Measurements from ENCODE around the gene AK8. TPM values are rescaled to one million over a fixed set of nuclear protein-coding genes. Genes with fewer than 3 reads are reported as not detected.

The AK8 gene
- polyA plus RNA-seq, 1 of the 3 experiments (the other 2 are of a cell fraction): 0.77 TPM

DNA sequence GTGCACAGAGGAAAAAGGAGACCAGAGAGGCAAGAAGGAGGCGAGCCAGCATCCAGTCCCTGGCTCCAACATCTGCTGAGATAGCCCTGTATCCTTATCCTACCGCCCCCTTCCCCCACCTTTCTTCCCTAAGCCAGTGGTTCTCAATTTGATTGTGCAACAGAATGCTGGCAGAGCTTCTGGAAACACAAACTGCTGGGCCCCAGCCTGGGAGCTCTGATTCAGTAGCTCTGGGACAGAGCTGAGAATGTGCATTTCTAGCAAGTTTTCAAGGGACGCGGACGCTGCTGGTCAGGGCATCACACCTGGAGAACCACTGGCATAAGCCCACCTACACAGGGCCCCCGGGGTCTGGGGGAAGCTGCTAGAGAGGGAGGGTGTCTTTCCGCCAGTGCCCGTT lies 21.1 kb downstream of the AK8 start:
- no peak for DNase-seq

DNA sequence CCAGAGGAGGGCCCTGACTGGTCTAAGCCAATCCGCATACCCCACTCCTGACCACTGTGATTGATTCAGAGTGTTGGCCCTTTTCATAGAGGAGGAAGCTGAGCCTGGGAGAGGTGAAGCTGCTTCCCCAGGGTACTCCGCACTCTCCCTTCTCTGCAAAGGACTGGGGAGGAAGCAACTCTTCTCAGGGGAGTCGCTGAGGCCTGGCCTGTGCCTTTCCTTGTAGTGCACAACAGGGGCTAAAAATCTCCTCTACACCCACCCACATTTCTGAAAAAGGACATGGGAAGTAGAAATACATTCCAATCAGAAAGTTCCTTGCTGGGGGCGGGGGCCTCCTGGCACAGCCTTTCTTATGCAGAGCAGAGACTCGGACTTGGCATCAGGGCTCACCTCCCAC lies 22.2 kb downstream of the AK8 start:
- Histone ChIP-seq H2AFZ (ENCODE audit: low read depth) (no peak overlapping the region), H3K9me3 (no peaks in the 10 kb centered on the region), H3K9me2 (no peaks in the 10 kb centered on the region), H3K36me3 (replicated peaks in 1 of 2; ENCODE audit: control insufficient read depth in 1 of 2, insufficient read depth in 2 of 2, low read length in 1 of 2) (no peaks in the 10 kb centered on the region), H3K9ac (no peak overlapping the region), H3K4me2 (no peak overlapping the region), H3K27me3 (ENCODE audit: insufficient read depth) (no peaks in the 10 kb centered on the region), H4K20me1 (ENCODE audit: insufficient read depth) (no peaks in the 10 kb centered on the region), H3K4me3 (ENCODE audit: low read depth in 2 of 2, low read length in 1 of 2) (no peak overlapping the region), H3K27ac (ENCODE audit: low read depth in 2 of 2, low read length in 1 of 2) (no peak overlapping the region), H3K79me2 (ENCODE audit: insufficient read depth) (no peaks in the 10 kb centered on the region), H3F3A (replicated peaks; ENCODE audit: insufficient read depth) (no peaks in the 10 kb centered on the region), H3K4me1 (ENCODE audit: control insufficient read depth in 1 of 2, insufficient read depth in 2 of 2, low read depth in 1 of 2, low read length in 1 of 2) (peaks cover 0 to 32% of the 10 kb centered on the region in 2 experiments; a peak in 1 of 4 replicates)
- 75% methylated on average over 5 of the region's 5 CpGs for WGBS (ENCODE audit: low lambda C conversion rate)
- CTCF ChIA-PET: interaction anchor here (0.6 to 3.3 kb wide), 4 partner anchors 30 to 642 kb away, joined by 3 to 14 read pairs (median 4); no protein-coding TSS in a partner anchor
- POLR2A ChIA-PET: no interaction called here
- TF ChIP-seq SIN3A (IDR thresholded peaks at IDR 0.05; ENCODE audit: borderline replicate concordance, low read depth, low read length) (no peak), RFX5 (IDR thresholded peaks at IDR 0.05; ENCODE audit: low read length) (no peak), EZH2phosphoT487 (IDR thresholded peaks at IDR 0.05; ENCODE audit: borderline replicate concordance, low read depth) (no peak), GABPA (IDR thresholded peaks at IDR 0.05; ENCODE audit: low read depth) (no peak), YY1 (IDR thresholded peaks at IDR 0.05; ENCODE audit: low read depth) (no peak), TCF12 (IDR thresholded peaks at IDR 0.05) (no peak), RAD21 (IDR thresholded peaks at IDR 0.05; ENCODE audit: low read length) (no peak), MEF2A (IDR thresholded peaks at IDR 0.05; ENCODE audit: borderline replicate concordance, low read depth) (no peak), FOXM1 (IDR thresholded peaks at IDR 0.05; ENCODE audit: low read depth) (no peak)
- TF ChIP-seq, protein P1, sequence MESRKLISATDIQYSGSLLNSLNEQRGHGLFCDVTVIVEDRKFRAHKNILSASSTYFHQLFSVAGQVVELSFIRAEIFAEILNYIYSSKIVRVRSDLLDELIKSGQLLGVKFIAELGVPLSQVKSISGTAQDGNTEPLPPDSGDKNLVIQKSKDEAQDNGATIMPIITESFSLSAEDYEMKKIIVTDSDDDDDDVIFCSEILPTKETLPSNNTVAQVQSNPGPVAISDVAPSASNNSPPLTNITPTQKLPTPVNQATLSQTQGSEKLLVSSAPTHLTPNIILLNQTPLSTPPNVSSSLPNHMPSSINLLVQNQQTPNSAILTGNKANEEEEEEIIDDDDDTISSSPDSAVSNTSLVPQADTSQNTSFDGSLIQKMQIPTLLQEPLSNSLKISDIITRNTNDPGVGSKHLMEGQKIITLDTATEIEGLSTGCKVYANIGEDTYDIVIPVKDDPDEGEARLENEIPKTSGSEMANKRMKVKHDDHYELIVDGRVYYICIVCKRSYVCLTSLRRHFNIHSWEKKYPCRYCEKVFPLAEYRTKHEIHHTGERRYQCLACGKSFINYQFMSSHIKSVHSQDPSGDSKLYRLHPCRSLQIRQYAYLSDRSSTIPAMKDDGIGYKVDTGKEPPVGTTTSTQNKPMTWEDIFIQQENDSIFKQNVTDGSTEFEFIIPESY (IDR thresholded peaks at IDR 0.05; ENCODE audit: borderline replicate concordance, low read depth): no peak
- TF ChIP-seq, protein P2, sequence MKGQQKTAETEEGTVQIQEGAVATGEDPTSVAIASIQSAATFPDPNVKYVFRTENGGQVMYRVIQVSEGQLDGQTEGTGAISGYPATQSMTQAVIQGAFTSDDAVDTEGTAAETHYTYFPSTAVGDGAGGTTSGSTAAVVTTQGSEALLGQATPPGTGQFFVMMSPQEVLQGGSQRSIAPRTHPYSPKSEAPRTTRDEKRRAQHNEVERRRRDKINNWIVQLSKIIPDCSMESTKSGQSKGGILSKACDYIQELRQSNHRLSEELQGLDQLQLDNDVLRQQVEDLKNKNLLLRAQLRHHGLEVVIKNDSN (IDR thresholded peaks at IDR 0.05; ENCODE audit: borderline replicate concordance, low read depth): no peak
- no peak for DNase-seq

More for the DNA sequence above, 21.1 kb downstream of the AK8 start:
- Histone ChIP-seq H3K79me2 (ENCODE audit: insufficient read depth) (no peaks in the 10 kb centered on the region), H3K9ac (no peak overlapping the region), H4K20me1 (ENCODE audit: insufficient read depth) (no peaks in the 10 kb centered on the region), H3K36me3 (replicated peaks in 1 of 2; ENCODE audit: control insufficient read depth in 1 of 2, insufficient read depth in 2 of 2, low read length in 1 of 2) (no peaks in the 10 kb centered on the region), H3K4me1 (ENCODE audit: control insufficient read depth in 1 of 2, insufficient read depth in 2 of 2, low read depth in 1 of 2, low read length in 1 of 2) (peaks cover 0 to 22% of the 10 kb centered on the region in 2 experiments; a peak in 1 of 4 replicates), H3K4me3 (ENCODE audit: low read depth in 2 of 2, low read length in 1 of 2) (no peak overlapping the region), H3F3A (replicated peaks; ENCODE audit: insufficient read depth) (no peaks in the 10 kb centered on the region), H3K27ac (ENCODE audit: low read depth in 2 of 2, low read length in 1 of 2) (no peak overlapping the region), H3K9me2 (no peaks in the 10 kb centered on the region), H3K9me3 (no peaks in the 10 kb centered on the region), H3K27me3 (ENCODE audit: insufficient read depth) (no peaks in the 10 kb centered on the region), H3K4me2 (no peak overlapping the region), H2AFZ (ENCODE audit: low read depth) (no peak overlapping the region)
- 70% methylated on average over 4 of the region's 8 CpGs for WGBS (ENCODE audit: low lambda C conversion rate)
- ChIA-PET CTCF (interaction anchor here (1.0 to 3.3 kb wide), 4 partner anchors 10 to 221 kb away, joined by 3 to 14 read pairs (median 3); no protein-coding TSS in a partner anchor), POLR2A (no interaction called here)
- TF ChIP-seq, protein P3, sequence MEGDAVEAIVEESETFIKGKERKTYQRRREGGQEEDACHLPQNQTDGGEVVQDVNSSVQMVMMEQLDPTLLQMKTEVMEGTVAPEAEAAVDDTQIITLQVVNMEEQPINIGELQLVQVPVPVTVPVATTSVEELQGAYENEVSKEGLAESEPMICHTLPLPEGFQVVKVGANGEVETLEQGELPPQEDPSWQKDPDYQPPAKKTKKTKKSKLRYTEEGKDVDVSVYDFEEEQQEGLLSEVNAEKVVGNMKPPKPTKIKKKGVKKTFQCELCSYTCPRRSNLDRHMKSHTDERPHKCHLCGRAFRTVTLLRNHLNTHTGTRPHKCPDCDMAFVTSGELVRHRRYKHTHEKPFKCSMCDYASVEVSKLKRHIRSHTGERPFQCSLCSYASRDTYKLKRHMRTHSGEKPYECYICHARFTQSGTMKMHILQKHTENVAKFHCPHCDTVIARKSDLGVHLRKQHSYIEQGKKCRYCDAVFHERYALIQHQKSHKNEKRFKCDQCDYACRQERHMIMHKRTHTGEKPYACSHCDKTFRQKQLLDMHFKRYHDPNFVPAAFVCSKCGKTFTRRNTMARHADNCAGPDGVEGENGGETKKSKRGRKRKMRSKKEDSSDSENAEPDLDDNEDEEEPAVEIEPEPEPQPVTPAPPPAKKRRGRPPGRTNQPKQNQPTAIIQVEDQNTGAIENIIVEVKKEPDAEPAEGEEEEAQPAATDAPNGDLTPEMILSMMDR (IDR thresholded peaks at IDR 0.05): no peak
- TF ChIP-seq TEAD4 (IDR thresholded peaks at IDR 0.05; ENCODE audit: borderline replicate concordance, insufficient read depth): no peak
- TF ChIP-seq RXRA (IDR thresholded peaks at IDR 0.05; ENCODE audit: borderline replicate concordance, low read depth): no peak
- TF ChIP-seq EZH2phosphoT487 (IDR thresholded peaks at IDR 0.05; ENCODE audit: borderline replicate concordance, low read depth): no peak
- no peak for TF ChIP-seq MEF2A (IDR thresholded peaks at IDR 0.05; ENCODE audit: borderline replicate concordance, low read depth)
- no peak for TF ChIP-seq GABPA (IDR thresholded peaks at IDR 0.05; ENCODE audit: low read depth)
- no peak for TF ChIP-seq TAF1 (IDR thresholded peaks at IDR 0.05; ENCODE audit: borderline replicate concordance, low read depth, low read length)
- TF ChIP-seq, protein P4, sequence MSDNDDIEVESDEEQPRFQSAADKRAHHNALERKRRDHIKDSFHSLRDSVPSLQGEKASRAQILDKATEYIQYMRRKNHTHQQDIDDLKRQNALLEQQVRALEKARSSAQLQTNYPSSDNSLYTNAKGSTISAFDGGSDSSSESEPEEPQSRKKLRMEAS (IDR thresholded peaks at IDR 0.05; ENCODE audit: low read depth): no peak
- TF ChIP-seq, protein P5, sequence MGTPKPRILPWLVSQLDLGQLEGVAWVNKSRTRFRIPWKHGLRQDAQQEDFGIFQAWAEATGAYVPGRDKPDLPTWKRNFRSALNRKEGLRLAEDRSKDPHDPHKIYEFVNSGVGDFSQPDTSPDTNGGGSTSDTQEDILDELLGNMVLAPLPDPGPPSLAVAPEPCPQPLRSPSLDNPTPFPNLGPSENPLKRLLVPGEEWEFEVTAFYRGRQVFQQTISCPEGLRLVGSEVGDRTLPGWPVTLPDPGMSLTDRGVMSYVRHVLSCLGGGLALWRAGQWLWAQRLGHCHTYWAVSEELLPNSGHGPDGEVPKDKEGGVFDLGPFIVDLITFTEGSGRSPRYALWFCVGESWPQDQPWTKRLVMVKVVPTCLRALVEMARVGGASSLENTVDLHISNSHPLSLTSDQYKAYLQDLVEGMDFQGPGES (IDR thresholded peaks at IDR 0.05; ENCODE audit: low read depth, low read length): no peak
- TF ChIP-seq YY1 (IDR thresholded peaks at IDR 0.05; ENCODE audit: low read depth): no peak
- no peak for TF ChIP-seq FOXJ3 (CRISPR knock-in tag; IDR thresholded peaks at IDR 0.05)
- TF ChIP-seq RFX5 (IDR thresholded peaks at IDR 0.05; ENCODE audit: low read length): no peak
- TF ChIP-seq, protein P2 (IDR thresholded peaks at IDR 0.05; ENCODE audit: borderline replicate concordance, low read depth): no peak
